SK-N-SH (cell line): ENCODE results near the gene PRF1. TPM values are rescaled to one million over a fixed set of nuclear protein-coding genes. Genes with fewer than 3 reads are reported as not detected.

ENCODE experiments used
- CTCF ChIA-PET: fragments of 300-600, 350-600 bp; formaldehyde crosslinking; extraction: SDS; loops from one replicate; lab custom pipeline; 2021; lab: Yijun Ruan, JAX
- POLR2A ChIA-PET: fragments of 350-600 bp; sonication (Branson Sonifier 250); formaldehyde crosslinking; extraction: SDS; loops from one replicate; lab custom pipeline; 2020; ENCODE audit warnings: antibody characterized with exemption, inconsistent platforms; lab: Yijun Ruan, JAX
- DNase-seq: peaks from one replicate; pipeline ENCODE4 v3.0.0; 2012
- H2AFZ ChIP-seq: fragments of 200-600 bp; sonication (generic); 2 replicates; pipeline ENCODE4 v1.8.1; 2016; ENCODE audit warnings: antibody characterized with exemption, mild to moderate bottlenecking, low read depth
- H3F3A ChIP-seq: fragments of 200-600 bp; sonication (generic); replicated peaks from 2 replicates; pipeline ENCODE3; 2016; ENCODE audit warnings: antibody characterized with exemption, mild to moderate bottlenecking; ENCODE audit not compliant: insufficient read depth
- H3K27ac ChIP-seq, 2 experiments: fragments of 200-500 bp in 1 of 2; fragments of 200-600 bp in 1 of 2; sonication (Bioruptor generic) in 1 of 2; sonication (generic), shearing (Covaris generic) in 1 of 2; 2 replicates each; pipeline versions ENCODE4 v1.5.1 to v1.6.1; 2014 to 2016; ENCODE audit warnings: low read depth in 2 of 2, inconsistent platforms in 1 of 2, low read length in 1 of 2, mild to moderate bottlenecking in 1 of 2, mixed read lengths in 1 of 2
- H3K27me3 ChIP-seq: fragments of 200-600 bp; sonication (generic), shearing (Covaris generic); 2 replicates; pipeline ENCODE4 v1.6.1; 2016; ENCODE audit warnings: mixed run types; ENCODE audit not compliant: insufficient read depth
- H3K36me3 ChIP-seq, 2 experiments: fragments of 200-500 bp in 1 of 2; fragments of 200-600 bp in 1 of 2; sonication (Bioruptor generic) in 1 of 2; sonication (generic) in 1 of 2; replicated peaks in 1 of 2; 2 replicates each; pipeline versions ENCODE3 to v1.5.1; 2014 to 2016; ENCODE audit warnings: low read length in 1 of 2, mild to moderate bottlenecking in 1 of 2; ENCODE audit not compliant: insufficient read depth in 2 of 2, control insufficient read depth in 1 of 2
- H3K4me1 ChIP-seq, 2 experiments: fragments of 200-500 bp in 1 of 2; fragments of 200-600 bp in 1 of 2; sonication (Bioruptor generic) in 1 of 2; sonication (generic), shearing (Covaris generic) in 1 of 2; 2 replicates each; pipeline versions ENCODE4 v1.5.1 to v1.6.1; 2014 to 2016; ENCODE audit warnings: low read depth in 1 of 2, low read length in 1 of 2, mixed run types in 1 of 2; ENCODE audit not compliant: insufficient read depth in 2 of 2, control insufficient read depth in 1 of 2
- H3K4me2 ChIP-seq: fragments of 200-600 bp; sonication (generic), shearing (Covaris generic); 2 replicates; pipeline ENCODE4 v1.6.1; 2017; ENCODE audit warnings: mixed run types
- H3K4me3 ChIP-seq, 2 experiments: fragments of 200-500 bp in 1 of 2; fragments of 200-600 bp in 1 of 2; sonication (Bioruptor generic) in 1 of 2; sonication (generic), shearing (Covaris generic) in 1 of 2; 2 replicates each; pipeline versions ENCODE4 v1.5.1 to v1.8.1; 2014 to 2016; ENCODE audit warnings: low read depth in 2 of 2, inconsistent platforms in 1 of 2, low read length in 1 of 2, mild to moderate bottlenecking in 1 of 2, mixed read lengths in 1 of 2, moderate library complexity in 1 of 2
- H3K79me2 ChIP-seq: fragments of 200-600 bp; sonication (generic); 2 replicates; pipeline ENCODE4 v1.8.1; 2017; ENCODE audit warnings: mild to moderate bottlenecking; ENCODE audit not compliant: insufficient read depth
- H3K9ac ChIP-seq: fragments of 200-600 bp; sonication (generic); 2 replicates; pipeline ENCODE4 v1.6.1; 2017; ENCODE audit warnings: mixed run types
- H3K9me2 ChIP-seq: fragments of 200-600 bp; sonication (generic); 2 replicates; pipeline ENCODE4 v1.6.1; 2017; ENCODE audit warnings: mixed run types
- H3K9me3 ChIP-seq: fragments of 200-600 bp; sonication (generic); 2 replicates; pipeline ENCODE4 v1.6.1; 2017; ENCODE audit warnings: mixed run types, mild to moderate bottlenecking, moderate library complexity
- H4K20me1 ChIP-seq: fragments of 200-600 bp; sonication (generic); 2 replicates; pipeline ENCODE4 v1.6.1; 2017; ENCODE audit warnings: mild to moderate bottlenecking, mixed run types; ENCODE audit not compliant: insufficient read depth
- CHD2 ChIP-seq: fragments of 150-350 bp; IDR thresholded peaks from 2 replicates; pipeline ENCODE4 v1.6.1; 2018; ENCODE audit warnings: low read length; ENCODE audit not compliant: partially characterized antibody
- EP300 ChIP-seq, 2 experiments: IDR thresholded peaks; 2 replicates each; pipeline versions ENCODE4 v1.4.0 to v1.6.1; 2012; ENCODE audit warnings: borderline replicate concordance in 1 of 2, low read depth in 1 of 2, low read length in 1 of 2
- EZH2phosphoT487 ChIP-seq: fragments of 200-600 bp; sonication (generic); IDR thresholded peaks from 2 replicates; pipeline ENCODE4 v1.6.1; 2017; ENCODE audit warnings: low read depth, mixed run types, mild to moderate bottlenecking, antibody characterized with exemption, moderate library complexity, borderline replicate concordance
- MXI1 ChIP-seq: IDR thresholded peaks from 2 replicates; pipeline ENCODE4 v1.6.1; 2012; ENCODE audit warnings: mild to moderate bottlenecking, low read depth, low read length, improper control_type of control experiment
- NRF1 ChIP-seq: IDR thresholded peaks from 2 replicates; pipeline ENCODE4 v1.6.1; 2012; ENCODE audit warnings: low read depth, mild to moderate bottlenecking, low read length
- RAD21 ChIP-seq: IDR thresholded peaks from 2 replicates; pipeline ENCODE4 v1.6.1; 2012; ENCODE audit warnings: mild to moderate bottlenecking, low read length
- RXRA ChIP-seq: IDR thresholded peaks from 2 replicates; pipeline ENCODE4 v1.4.0; 2012; ENCODE audit warnings: low read depth, mild to moderate bottlenecking, borderline replicate concordance
- SIN3A ChIP-seq: IDR thresholded peaks from 2 replicates; pipeline ENCODE4 v1.6.1; 2012; ENCODE audit warnings: low read depth, mild to moderate bottlenecking, low read length, moderate library complexity, borderline replicate concordance
- TCF12 ChIP-seq: IDR thresholded peaks from 2 replicates; pipeline ENCODE4 v1.4.0; 2012
- WGBS: methylation state at CpG from one replicate; pipeline ENCODE4 v1.1.6; 2017; ENCODE audit warnings: low lambda C conversion rate; 5-methylcytosine and 5-hydroxymethylcytosine counted together
- polyA plus RNA-seq, 3 experiments: library from polyadenylated mRNA; depleted of rRNA; stranded (reverse); fragments of >200 nt; gene quantifications; 2 replicates each; pipeline ENCODE4 v1.2.3, GENCODE V29; 2012
- TF ChIP-seq, protein P1 (sequence below): IDR thresholded peaks from 2 replicates; pipeline ENCODE4 v1.4.0; 2012; ENCODE audit warnings: low read depth, borderline replicate concordance
- TF ChIP-seq, protein P2 (sequence below): fragments of 200-600 bp; sonication (generic); IDR thresholded peaks from 2 replicates; pipeline ENCODE4 v1.6.1; 2017; ENCODE audit warnings: antibody characterized with exemption, mild to moderate bottlenecking, moderate library complexity
- TF ChIP-seq, protein P3 (sequence below): fragments of 150-350 bp; IDR thresholded peaks from 2 replicates; pipeline ENCODE4 v1.6.1; 2016; ENCODE audit warnings: mild to moderate bottlenecking, low read depth, low read length

PRF1 gene
- polyA plus RNA-seq, 1 of the 3 experiments (the other 2 are of a cell fraction): not detected

DNA sequence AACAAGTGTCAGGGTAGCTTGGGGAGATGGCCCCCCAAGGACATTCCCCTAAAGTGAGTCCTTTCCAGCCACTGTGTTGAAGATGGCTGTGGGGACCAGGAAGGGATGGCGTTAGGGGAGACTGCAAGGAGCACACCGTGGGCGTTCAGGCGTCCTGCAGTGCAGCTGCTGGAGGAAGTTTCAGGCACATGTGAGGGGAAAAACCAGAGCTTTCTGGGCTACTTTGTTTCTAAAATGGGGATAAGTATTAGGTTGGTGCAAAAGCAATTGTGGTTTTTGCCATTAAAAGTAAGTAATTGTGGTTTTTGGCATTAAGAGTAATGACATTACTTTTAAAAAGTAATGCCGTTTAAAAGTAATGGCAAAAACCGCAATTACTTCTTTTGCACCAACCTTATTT is 14.3 kb downstream of the PRF1 start:
- no peaks in the 10 kb centered on the region for H3K9me2 ChIP-seq
- no peak overlapping the region for H3K4me2 ChIP-seq
- H4K20me1 ChIP-seq: no peaks in the 10 kb centered on the region
- peaks cover 22% of the 10 kb centered on the region for H3K27me3 ChIP-seq
- ChIA-PET CTCF (no interaction called here), POLR2A (interaction anchor here (0.8 kb wide), 1 partner anchor 9 kb away, joined by 4 read pairs; no protein-coding TSS in a partner anchor)
- H3K4me1 ChIP-seq: peaks cover 0 to 39% of the 10 kb centered on the region in 2 experiments; a peak in 3 of 4 replicates
- TF ChIP-seq RAD21: no peak
- no peak for TF ChIP-seq CHD2
- TF ChIP-seq NRF1: no peak
- TF ChIP-seq, protein P1, sequence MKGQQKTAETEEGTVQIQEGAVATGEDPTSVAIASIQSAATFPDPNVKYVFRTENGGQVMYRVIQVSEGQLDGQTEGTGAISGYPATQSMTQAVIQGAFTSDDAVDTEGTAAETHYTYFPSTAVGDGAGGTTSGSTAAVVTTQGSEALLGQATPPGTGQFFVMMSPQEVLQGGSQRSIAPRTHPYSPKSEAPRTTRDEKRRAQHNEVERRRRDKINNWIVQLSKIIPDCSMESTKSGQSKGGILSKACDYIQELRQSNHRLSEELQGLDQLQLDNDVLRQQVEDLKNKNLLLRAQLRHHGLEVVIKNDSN: no peak
- no peak for TF ChIP-seq SIN3A
- no peak for TF ChIP-seq EZH2phosphoT487
- TF ChIP-seq, protein P2, sequence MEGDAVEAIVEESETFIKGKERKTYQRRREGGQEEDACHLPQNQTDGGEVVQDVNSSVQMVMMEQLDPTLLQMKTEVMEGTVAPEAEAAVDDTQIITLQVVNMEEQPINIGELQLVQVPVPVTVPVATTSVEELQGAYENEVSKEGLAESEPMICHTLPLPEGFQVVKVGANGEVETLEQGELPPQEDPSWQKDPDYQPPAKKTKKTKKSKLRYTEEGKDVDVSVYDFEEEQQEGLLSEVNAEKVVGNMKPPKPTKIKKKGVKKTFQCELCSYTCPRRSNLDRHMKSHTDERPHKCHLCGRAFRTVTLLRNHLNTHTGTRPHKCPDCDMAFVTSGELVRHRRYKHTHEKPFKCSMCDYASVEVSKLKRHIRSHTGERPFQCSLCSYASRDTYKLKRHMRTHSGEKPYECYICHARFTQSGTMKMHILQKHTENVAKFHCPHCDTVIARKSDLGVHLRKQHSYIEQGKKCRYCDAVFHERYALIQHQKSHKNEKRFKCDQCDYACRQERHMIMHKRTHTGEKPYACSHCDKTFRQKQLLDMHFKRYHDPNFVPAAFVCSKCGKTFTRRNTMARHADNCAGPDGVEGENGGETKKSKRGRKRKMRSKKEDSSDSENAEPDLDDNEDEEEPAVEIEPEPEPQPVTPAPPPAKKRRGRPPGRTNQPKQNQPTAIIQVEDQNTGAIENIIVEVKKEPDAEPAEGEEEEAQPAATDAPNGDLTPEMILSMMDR: no peak
- no peak for TF ChIP-seq RXRA
- TF ChIP-seq EP300 (IDR thresholded peaks at IDR 0.05; ENCODE audit: borderline replicate concordance in 1 of 2, low read depth in 1 of 2, low read length in 1 of 2): no peak
- no peaks in the 10 kb centered on the region for H3K79me2 ChIP-seq
- H2AFZ ChIP-seq: no peak overlapping the region
- no peaks in the 10 kb centered on the region for H3K9me3 ChIP-seq
- H3K4me3 ChIP-seq: no peak overlapping the region
- no peaks in the 10 kb centered on the region for H3F3A ChIP-seq
- no peak for DNase-seq
- WGBS: 68% methylated on average over 6 of the region's 6 CpGs
- no peak overlapping the region for H3K27ac ChIP-seq
- H3K36me3 ChIP-seq: no peaks in the 10 kb centered on the region
- no peak overlapping the region for H3K9ac ChIP-seq

DNA sequence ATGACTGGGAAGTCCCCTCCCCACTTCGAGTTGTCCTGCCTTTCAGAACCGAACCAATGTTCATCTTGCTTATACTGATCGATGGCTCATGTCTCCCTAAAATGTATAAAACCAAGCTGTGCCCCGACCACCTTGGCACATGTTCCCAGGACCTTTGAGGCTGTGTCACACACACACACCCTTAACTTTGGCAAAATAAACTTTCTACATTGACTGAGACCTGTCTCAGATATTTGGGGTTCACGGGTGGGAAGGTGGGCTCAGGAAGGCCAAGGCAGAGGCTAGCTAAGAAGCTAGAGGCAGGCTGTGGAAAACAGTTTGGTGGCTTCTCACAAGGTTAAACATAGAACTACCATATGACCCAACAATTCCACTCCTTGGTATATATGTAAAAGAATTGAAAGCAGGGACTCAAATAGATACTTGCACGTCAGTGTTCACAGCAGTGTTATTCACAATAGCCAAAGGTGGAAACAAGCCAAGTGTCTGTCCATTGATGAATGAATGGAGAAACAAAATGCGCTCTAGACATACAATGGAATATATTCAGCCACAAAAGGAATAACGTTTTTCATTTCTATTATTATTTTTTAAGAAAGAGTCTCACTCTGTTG is 15.4 kb downstream of the PRF1 start:
- H4K20me1 ChIP-seq: no peaks in the 10 kb centered on the region
- TF ChIP-seq EZH2phosphoT487: no peak
- no peak for TF ChIP-seq MXI1
- TF ChIP-seq TCF12: no peak
- TF ChIP-seq, protein P2: no peak
- TF ChIP-seq, protein P3, sequence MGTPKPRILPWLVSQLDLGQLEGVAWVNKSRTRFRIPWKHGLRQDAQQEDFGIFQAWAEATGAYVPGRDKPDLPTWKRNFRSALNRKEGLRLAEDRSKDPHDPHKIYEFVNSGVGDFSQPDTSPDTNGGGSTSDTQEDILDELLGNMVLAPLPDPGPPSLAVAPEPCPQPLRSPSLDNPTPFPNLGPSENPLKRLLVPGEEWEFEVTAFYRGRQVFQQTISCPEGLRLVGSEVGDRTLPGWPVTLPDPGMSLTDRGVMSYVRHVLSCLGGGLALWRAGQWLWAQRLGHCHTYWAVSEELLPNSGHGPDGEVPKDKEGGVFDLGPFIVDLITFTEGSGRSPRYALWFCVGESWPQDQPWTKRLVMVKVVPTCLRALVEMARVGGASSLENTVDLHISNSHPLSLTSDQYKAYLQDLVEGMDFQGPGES: no peak
- TF ChIP-seq, all 33 proteins: peak for 0
- CTCF ChIA-PET: interaction anchor here (0.9 kb wide), 1 partner anchor 68 kb away, joined by 3 read pairs; no protein-coding TSS in a partner anchor

More for the DNA sequence above, 15.4 kb downstream of the PRF1 start:
- Histone ChIP-seq H3K9ac (no peak overlapping the region), H3F3A (no peaks in the 10 kb centered on the region), H3K4me2 (no peak overlapping the region), H2AFZ (no peak overlapping the region), H3K27me3 (peaks cover 22% of the 10 kb centered on the region; the same call in 1 of the 2 replicates), H3K4me1 (peaks cover 0 to 42% of the 10 kb centered on the region in 2 experiments; a peak in 3 of 4 replicates), H3K9me2 (no peaks in the 10 kb centered on the region), H3K36me3 (no peaks in the 10 kb centered on the region), H3K79me2 (no peaks in the 10 kb centered on the region), H3K27ac (no peak overlapping the region), H3K9me3 (no peaks in the 10 kb centered on the region), H3K4me3 (no peak overlapping the region)
- no peak for DNase-seq
- 56% methylated on average over 8 of the region's 8 CpGs for WGBS
- POLR2A ChIA-PET: no interaction called here
